Small intestine (tissue), 7 donors: ENCODE data around the gene ARSA. TPM values are rescaled to one million over a fixed set of nuclear protein-coding genes. Genes with fewer than 3 reads are reported as not detected.
A peak's percentile ranks its signal among the peaks of the same experiment; 100 is the strongest.

ENCODE experiments used
- DNase-seq, 2 donors: peaks; one replicate each; pipeline versions ENCODE4 v3.0.0 to v3.0.0-alpha.2; 2013
- FAIRE-seq: peaks from 2 replicates; lab custom pipeline; 2012; peaks lifted over from hg19 to GRCh38; lab: Jason Lieb, UNC
- H3K27ac ChIP-seq, 3 donors: one replicate each; pipeline ENCODE4 v1.5.1; 2013; ENCODE audit warnings: low read length in 2 of 3, mild to moderate bottlenecking in 2 of 3, control low read depth in 1 of 3, inconsistent platforms in 1 of 3, low read depth in 1 of 3, moderate library complexity in 1 of 3
- H3K27me3 ChIP-seq, 3 donors: one replicate each; pipeline ENCODE4 v1.6.1; 2013; ENCODE audit warnings: low read length in 3 of 3, inconsistent platforms in 1 of 3; ENCODE audit not compliant: control insufficient read depth in 3 of 3, insufficient read depth in 3 of 3
- H3K36me3 ChIP-seq, 3 donors: one replicate each; pipeline ENCODE4 v1.6.1; 2013; ENCODE audit warnings: low read length in 3 of 3, inconsistent platforms in 1 of 3, low read depth in 1 of 3, mild to moderate bottlenecking in 1 of 3, moderate library complexity in 1 of 3; ENCODE audit not compliant: control insufficient read depth in 3 of 3, insufficient read depth in 2 of 3
- H3K4me1 ChIP-seq, 3 donors: one replicate each; pipeline ENCODE4 v1.6.1; 2013; ENCODE audit warnings: low read length in 2 of 3, inconsistent platforms in 1 of 3, low read depth in 1 of 3, mild to moderate bottlenecking in 1 of 3, moderate library complexity in 1 of 3; ENCODE audit not compliant: control insufficient read depth in 3 of 3, insufficient read depth in 2 of 3
- H3K4me3 ChIP-seq, 3 donors: one replicate each; pipeline ENCODE4 v1.5.1; 2013; ENCODE audit warnings: low read length in 3 of 3, control low read depth in 1 of 3, inconsistent platforms in 1 of 3, low read depth in 1 of 3, mild to moderate bottlenecking in 1 of 3, moderate library complexity in 1 of 3
- H3K9me3 ChIP-seq, 2 donors: one replicate each; pipeline ENCODE4 v1.6.1; 2013; ENCODE audit warnings: low read depth in 1 of 2, low read length in 1 of 2; ENCODE audit not compliant: control insufficient read depth in 2 of 2, insufficient read depth in 1 of 2
- WGBS, 3 donors: extraction: QIAGEN DNeasy Blood & Tissue Kit; methylation state at CpG; one replicate each; pipeline ENCODE4 v1.1.7; 2013; 5-methylcytosine and 5-hydroxymethylcytosine counted together
- polyA plus RNA-seq, 4 donors: library from polyadenylated mRNA; stranded (reverse) in 3 of 4; unstranded in 1 of 4; fragments of 200-250 nt in 3 of 4; fragments of 120-200 nt in 1 of 4; gene quantifications; one replicate each; pipeline versions ENCODE4 v1.2.1 to v1.2.3, GENCODE V29; 2013
- donor health status: healthy with polysubstance abuse.
- donor health status: control.
- donor health status: control.
- donor health status: Bipolar disorder and iron deficiency.
- donor health status: healthy.

The ARSA gene
- polyA plus RNA-seq, 4 donors, result 28.2 to 85.9 (median 71.3) TPM

- Histone ChIP-seq H3K4me3 (no peak overlapping the region), H3K4me1 (peaks cover 3 to 21% (median 10%) of the 10 kb centered on the region in 3 donors), H3K9me3 (no peaks in the 10 kb centered on the region), H3K36me3 (peaks cover 0 to 13% (median 0%) of the 10 kb centered on the region in 3 donors), H3K27ac (no peak overlapping the region), H3K27me3 (no peaks in the 10 kb centered on the region)
- no peak for FAIRE-seq
- 90 to 92% (median 92%) methylated on average over 5 of the region's 5 CpGs for WGBS, 3 donors
- DNase-seq, result no peak
Measured at GRCh38 chr22:50630376-50630775, 2.4 kb upstream of the ARSA start.

- H3K9me3 ChIP-seq, result no peaks in the 10 kb centered on the region
- peaks cover 5 to 24% (median 10%) of the 10 kb centered on the region in 3 donors for H3K4me1 ChIP-seq
- WGBS, 3 donors, result 20 to 23% (median 21%) methylated on average over 16 of the region's 16 CpGs
- FAIRE-seq (no peak), DNase-seq (peak in 1 of 2 donors; percentile 20)
- peaks cover 0 to 14% (median 0%) of the 10 kb centered on the region in 3 donors for H3K36me3 ChIP-seq
- H3K27ac ChIP-seq, result peak overlapping the region; percentile 69 to 73 (median 73)
- no peaks in the 10 kb centered on the region for H3K27me3 ChIP-seq
- H3K4me3 ChIP-seq, result peak overlapping the region; percentile 45 to 68 (median 51)
Measured at GRCh38 chr22:50628543-50629134, 687 bp upstream of the ARSA start.

DNA sequence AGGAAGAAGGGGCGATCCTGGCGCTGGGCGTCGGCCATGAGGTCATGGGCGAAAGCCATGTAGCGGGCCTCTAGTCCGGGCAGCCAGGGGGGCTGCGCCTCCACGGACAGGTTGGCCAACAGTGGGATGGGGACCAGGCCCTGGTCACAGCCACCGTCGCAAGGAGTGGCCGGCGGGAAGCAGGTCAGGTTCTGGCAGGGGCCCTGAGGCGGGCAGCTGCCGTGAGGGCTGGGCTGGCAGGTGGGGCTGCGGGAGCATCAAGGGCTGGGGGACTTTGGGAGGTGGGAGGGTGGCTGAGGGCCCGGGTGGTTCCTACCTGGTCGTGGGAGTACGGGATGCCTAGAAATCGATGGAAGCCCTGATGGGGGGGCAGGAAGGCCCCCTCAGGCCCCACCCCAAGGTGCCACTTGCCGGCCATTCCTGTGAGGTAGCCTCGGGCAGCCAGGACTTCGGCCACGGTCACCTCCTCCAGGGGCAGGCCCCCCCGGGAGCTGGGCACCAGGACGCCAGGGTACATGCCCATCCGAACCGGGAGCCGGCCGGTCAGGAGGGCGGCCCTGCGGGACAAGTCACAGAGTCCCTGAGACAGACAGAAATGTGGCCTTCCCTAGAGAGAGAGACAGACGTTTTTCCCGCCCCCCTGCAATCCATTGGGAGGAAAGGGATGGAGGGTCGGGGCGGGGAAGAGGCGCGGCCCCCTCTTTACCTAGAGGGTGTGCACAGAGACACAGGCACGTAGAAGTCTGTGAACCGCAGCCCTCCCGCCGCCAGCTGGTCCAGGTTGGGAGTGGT, 906 bp downstream of the ARSA start:
- Histone ChIP-seq H3K36me3 (peaks cover 0 to 14% (median 0%) of the 10 kb centered on the region in 3 donors), H3K27ac (peak overlapping the region; percentile 52 to 87 (median 64)), H3K9me3 (no peaks in the 10 kb centered on the region), H3K4me3 (peak overlapping the region; percentile 61 to 93 (median 77)), H3K27me3 (no peaks in the 10 kb centered on the region), H3K4me1 (peaks cover 5 to 36% (median 12%) of the 10 kb centered on the region in 3 donors)
- DNase-seq (no peak), FAIRE-seq (no peak)
- WGBS, 3 donors, result 47 to 77% (median 72%) methylated on average over 35 to 42 of the region's 42 CpGs

- no peak for FAIRE-seq
- H3K27me3 ChIP-seq, result no peaks in the 10 kb centered on the region
- no peak overlapping the region for H3K4me3 ChIP-seq
- no peak overlapping the region for H3K27ac ChIP-seq
- no peak for DNase-seq
- 85 to 89% (median 88%) methylated on average over 12 of the region's 12 CpGs for WGBS, 3 donors
- peaks cover 0 to 14% (median 0%) of the 10 kb centered on the region in 3 donors for H3K36me3 ChIP-seq
- no peaks in the 10 kb centered on the region for H3K9me3 ChIP-seq
- peaks cover 5 to 43% (median 12%) of the 10 kb centered on the region in 3 donors for H3K4me1 ChIP-seq
Measured at GRCh38 chr22:50626314-50626849, 1.6 kb downstream of the ARSA start.

GRCh38 chr22:50625568-50626313, 2.2 kb downstream of the ARSA start:
- H3K4me1 ChIP-seq, result peaks cover 5 to 47% (median 12%) of the 10 kb centered on the region in 3 donors
- H3K36me3 ChIP-seq, result peaks cover 0 to 14% (median 0%) of the 10 kb centered on the region in 3 donors
- FAIRE-seq, result no peak
- WGBS, 3 donors, result 75 to 90% (median 86%) methylated on average over 24 to 27 of the region's 27 CpGs
- H3K4me3 ChIP-seq, result no peak overlapping the region
- DNase-seq, result no peak
- no peak overlapping the region for H3K27ac ChIP-seq
- H3K27me3 ChIP-seq, result no peaks in the 10 kb centered on the region
- no peaks in the 10 kb centered on the region for H3K9me3 ChIP-seq

GRCh38 chr22:50625131-50625567, 2.8 kb downstream of the ARSA start:
- no peaks in the 10 kb centered on the region for H3K9me3 ChIP-seq
- DNase-seq (peak; percentile 21 to 48), FAIRE-seq (no peak)
- 43 to 66% (median 44%) methylated on average over 14 of the region's 14 CpGs for WGBS, 3 donors
- H3K27me3 ChIP-seq, result no peaks in the 10 kb centered on the region
- H3K36me3 ChIP-seq, result peaks cover 0 to 14% (median 0%) of the 10 kb centered on the region in 3 donors
- no peak overlapping the region for H3K4me3 ChIP-seq
- H3K4me1 ChIP-seq, result peaks cover 5 to 50% (median 12%) of the 10 kb centered on the region in 3 donors
- no peak overlapping the region for H3K27ac ChIP-seq

- 67 to 75% (median 74%) methylated on average over 16 of the region's 16 CpGs for WGBS, 3 donors
Measured at GRCh38 chr22:50624347-50625130, 3.4 kb downstream of the ARSA start.

More at GRCh38 chr22:50624347-50625130, 3.4 kb downstream of the ARSA start:
- no peak overlapping the region for H3K27ac ChIP-seq
- H3K27me3 ChIP-seq, result peaks cover 0 to 4% (median 0%) of the 10 kb centered on the region in 3 donors
- no peak for FAIRE-seq
- H3K9me3 ChIP-seq, result no peaks in the 10 kb centered on the region
- no peak overlapping the region for H3K4me3 ChIP-seq
- DNase-seq, result no peak
- peaks cover 0 to 14% (median 0%) of the 10 kb centered on the region in 3 donors for H3K36me3 ChIP-seq
- H3K4me1 ChIP-seq, result peaks cover 5 to 55% (median 12%) of the 10 kb centered on the region in 3 donors
